Activated CD4-positive, alpha-beta T cell treated with anti-CD3 and anti-CD28 coated beads for 1 hour (primary cell): ENCODE results near the gene COMT.

ENCODE experiments used
- DNase-seq: peaks from one replicate; pipeline ENCODE4 v3.0.0-alpha.2; 2020

Gene COMT

DNA sequence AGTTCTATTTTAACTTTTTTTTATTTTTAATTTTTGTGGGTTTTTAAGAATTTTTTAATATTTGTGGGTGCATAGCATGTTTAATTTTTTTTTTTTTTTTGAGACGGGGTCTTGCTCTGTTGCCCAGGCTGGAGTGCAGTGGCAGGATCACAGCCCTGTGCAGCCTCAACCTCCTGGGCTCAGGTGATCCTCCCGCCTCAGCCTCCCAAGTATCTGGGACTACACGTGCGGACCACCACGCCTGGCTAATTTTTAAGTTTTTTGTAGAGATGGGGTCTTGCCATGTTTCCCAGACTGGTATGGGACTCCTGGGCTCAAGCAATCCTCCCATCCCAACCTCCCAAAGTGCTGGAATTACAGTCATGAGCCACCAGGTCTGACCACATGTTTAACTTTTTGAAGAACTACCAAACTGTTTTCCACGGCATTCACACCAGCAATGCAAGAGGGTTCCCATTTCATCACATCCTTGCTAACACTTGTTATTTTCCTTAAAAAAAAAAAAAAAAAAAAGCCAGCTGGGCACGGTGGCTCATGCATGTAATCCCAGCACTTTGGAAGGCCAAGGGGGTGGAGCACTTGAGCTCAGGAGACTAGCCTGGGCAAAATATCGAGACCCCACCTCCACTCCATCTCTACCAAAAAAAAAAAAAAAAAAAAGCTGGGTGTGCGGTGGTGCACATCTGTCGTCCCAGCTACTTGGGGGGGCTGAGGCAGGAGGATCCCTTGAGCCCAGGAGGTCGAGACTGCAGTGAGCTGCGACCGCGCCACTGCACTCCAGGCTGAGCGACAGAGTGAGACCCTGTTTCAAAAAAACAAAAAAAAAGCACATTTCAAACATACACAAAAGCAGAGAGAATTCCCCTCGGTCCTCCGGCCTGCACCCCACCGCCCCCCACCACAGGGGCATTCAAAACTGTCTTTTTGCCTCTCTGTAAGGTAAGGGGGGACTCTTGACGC, 16.8 kb downstream of the COMT start:
- no peak for DNase-seq

DNA sequence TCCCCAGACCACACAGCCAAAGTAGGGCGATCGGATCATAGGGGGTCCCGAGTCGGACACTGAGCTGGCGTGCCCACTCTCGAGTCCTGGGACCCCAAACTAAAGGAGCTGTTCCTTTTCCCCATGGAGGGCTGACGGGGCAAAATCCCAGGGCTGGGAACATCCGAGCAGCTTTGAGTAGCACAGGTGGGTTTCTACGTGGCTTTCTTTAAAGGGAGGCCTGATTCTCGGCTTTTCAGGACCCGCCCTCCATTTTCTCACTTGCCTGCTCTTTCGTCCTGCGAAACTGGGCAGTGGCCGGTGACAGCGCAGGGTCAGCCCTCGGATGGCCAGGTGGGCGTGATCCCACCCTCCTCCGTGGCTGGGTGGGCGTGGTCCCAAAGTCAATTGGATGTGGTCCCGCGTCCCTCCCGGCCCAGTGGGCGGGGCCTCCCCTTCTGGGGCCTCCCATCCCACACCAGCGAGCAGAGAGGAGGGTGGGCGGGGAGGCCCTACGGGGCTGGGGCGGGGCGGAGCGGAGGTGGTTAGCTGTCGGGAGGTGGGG, 17.5 kb downstream of the COMT start:
- DNase-seq = no peak

DNA sequence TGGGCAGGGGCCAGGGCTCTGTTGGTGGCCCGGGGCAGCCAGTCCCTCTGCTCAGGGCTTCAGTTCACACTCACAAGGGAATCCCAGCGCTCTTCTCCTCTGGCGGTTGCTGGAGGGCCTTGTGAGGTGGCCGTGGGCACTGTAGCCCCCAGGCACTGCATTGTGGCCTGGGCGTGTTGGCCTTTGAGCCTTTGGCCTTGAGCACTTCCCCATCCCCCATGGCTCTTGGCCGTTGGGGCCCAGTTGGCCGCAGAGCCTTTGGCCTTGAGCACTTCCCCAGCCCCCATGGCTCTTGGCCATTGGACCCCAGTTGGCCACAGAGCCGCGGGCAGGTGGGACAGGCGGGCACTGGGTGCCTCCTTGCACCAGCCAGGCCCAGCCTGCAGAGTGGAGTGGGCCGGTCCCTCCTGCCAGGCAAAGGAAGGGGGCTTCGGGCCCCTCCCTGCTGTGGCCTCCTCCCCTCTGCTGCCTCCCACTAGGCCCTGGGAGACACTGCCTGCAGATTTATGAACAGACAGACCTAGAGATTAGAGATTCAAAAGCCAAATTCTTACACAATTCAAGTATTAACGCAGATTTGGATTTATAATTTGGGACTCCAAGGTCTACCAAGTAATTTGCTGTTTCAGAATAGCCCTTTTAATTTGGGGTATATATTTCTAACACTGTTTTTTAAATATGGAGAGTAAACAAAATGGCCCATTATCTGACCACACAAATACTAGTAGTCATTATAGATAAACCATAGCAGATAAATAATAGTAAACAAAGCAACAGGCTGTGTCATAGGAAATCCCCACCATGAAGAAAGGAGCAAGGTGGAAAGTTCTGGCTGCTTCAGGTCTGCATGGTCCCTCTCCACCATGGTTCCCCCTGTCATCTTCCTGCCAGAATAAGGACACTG, 18.3 kb downstream of the COMT start:
- DNase-seq = no peak

DNA sequence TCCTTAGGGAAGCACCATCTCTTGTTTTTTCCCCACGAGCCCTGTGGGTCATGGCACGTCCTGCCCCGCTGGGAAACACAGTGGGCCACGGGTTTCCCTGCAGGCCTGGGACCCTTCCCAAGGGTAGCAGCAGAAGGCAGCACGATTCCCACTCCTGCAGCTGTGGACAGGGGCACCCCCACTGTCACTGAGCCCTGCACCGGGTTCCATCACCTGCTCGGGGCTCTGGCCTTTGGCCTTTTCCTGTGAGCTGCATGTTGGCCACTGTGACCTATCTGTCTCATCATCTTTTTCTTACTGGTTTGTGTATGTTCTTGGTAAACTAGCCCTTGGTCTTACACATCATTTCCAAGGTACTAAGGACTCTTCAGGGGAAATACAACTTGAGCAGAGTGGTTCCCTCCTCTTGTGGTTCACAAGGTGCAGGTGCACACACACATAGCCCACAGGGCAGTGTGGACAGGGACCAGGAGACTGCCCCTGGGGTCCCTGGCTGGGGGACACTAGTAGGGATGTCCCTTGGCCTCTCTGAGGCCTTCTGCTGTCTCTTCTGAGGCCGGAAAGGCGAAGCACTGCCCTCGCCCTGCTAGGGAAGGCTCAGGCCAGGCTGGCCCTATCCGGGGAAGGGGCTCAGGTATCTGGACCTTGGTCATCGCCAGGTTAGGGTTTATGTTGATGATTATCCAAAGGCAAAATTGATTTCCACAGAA, 19.1 kb downstream of the COMT start:
- no peak for DNase-seq

DNA sequence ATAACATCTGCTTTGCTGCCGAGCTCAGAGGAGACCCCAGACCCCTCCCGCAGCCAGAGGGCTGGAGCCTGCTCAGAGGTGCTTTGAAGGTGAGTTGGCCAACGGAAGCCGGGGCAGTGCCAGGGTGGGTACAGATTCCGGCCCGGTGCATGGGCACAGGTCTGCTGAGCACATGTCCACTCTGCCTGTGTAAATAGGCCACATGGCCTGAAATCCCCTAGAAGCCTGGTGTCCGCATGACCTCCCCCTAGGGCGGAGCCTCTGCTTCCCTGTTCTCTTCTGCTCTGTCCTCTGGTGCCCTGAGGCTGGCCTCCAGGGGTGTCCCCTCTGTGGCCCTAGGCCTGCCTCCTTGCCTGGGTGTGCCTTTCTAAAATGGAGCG, 19.6 kb downstream of the COMT start:
- DNase-seq = no peak

DNA sequence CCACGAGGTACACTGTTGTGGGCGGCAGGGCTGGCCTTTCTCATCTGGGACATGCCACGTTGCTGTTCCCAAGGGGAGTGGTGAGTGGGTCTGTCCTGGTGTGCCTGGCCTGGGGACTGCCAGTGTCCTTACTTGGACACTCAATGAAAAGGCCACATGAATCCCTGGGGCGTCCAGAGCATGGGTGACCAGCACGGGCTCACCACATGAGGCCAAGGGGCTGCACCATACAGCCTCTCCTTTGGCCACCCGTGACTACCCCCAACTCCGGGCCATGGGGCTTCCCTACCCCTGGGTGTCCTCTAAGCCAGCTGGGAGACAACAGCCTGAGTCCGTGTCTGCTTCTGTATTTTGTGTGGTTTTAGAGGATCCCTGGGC, 20.3 kb downstream of the COMT start:
- no peak for DNase-seq

DNA sequence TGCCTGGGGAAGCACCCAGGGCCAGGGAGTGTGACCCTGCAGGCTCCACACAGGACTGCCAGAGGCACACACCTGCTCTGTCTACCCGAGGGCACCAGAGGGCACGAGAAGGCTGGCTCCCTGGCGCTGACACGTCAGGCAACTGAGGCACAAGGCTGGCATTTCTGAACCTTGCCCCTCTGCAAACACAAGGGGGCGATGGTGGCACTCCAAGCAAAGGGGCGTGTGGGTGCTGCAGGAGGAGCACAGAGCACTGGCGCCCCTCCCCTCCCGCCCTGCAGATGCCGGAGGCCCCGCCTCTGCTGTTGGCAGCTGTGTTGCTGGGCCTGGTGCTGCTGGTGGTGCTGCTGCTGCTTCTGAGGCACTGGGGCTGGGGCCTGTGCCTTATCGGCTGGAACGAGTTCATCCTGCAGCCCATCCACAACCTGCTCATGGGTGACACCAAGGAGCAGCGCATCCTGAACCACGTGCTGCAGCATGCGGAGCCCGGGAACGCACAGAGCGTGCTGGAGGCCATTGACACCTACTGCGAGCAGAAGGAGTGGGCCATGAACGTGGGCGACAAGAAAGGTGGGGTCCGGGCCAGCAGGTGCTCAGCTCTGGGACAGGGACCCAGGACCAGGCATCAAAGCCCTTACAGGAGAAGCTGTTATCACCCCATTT, 20.8 kb downstream of the COMT start:
- no peak for DNase-seq

DNA sequence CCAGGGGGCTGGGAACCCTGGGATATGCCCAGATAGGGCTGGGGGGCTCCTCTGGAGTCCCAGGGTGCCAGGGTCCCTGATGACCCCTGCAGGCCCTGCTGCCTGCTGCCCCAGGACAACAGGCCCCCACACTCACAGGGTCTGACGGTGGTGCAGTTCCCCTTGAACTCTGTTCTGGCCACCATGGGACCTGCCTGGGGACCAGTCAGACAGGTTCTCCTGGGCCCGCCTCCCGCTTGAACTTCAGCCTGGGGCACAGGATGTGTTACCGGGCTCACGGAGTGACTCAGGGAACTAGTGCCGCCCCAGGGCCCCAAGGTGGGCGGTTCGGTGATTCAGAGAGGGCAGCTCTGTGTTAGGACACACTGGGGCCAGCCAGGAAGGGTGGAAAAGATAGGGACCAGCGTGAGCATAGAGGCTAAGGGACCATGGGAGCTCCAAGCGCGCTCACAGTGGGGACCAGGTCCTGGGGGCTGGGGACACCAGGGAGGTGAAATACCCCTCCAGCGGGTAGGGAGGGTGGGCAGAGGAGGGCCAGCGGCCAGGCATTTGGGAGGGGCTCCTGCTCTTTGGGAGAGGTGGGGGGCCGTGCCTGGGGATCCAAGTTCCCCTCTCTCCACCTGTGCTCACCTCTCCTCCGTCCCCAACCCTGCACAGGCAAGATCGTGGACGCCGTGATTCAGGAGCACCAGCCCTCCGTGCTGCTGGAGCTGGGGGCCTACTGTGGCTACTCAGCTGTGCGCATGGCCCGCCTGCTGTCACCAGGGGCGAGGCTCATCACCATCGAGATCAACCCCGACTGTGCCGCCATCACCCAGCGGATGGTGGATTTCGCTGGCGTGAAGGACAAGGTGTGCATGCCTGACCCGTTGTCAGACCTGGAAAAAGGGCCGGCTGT, 21.6 kb downstream of the COMT start:
- no peak for DNase-seq

DNA sequence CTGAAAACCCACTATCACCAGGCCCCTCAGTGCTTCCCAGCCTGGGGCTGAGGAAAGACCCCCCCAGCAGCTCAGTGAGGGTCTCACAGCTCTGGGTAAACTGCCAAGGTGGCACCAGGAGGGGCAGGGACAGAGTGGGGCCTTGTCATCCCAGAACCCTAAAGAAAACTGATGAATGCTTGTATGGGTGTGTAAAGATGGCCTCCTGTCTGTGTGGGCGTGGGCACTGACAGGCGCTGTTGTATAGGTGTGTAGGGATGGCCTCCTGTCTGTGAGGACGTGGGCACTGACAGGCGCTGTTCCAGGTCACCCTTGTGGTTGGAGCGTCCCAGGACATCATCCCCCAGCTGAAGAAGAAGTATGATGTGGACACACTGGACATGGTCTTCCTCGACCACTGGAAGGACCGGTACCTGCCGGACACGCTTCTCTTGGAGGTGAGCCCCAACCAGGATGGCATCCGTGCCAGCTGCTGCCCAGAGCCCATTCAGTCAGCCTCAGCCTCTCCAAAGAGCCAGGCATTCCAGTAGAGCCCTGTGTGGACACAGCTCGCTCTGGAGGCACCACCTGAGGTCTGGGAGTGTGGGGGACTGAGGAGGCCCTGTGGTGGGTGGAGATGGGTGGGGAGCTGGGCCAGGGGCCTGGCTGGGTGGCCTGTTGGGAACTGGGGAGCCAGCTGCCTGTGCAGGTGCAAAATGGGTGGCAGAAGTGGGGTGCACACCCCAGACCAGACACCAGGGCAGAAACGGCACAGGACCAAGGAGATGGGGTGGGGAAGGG, 22.5 kb downstream of the COMT start:
- DNase-seq = no peak

DNA sequence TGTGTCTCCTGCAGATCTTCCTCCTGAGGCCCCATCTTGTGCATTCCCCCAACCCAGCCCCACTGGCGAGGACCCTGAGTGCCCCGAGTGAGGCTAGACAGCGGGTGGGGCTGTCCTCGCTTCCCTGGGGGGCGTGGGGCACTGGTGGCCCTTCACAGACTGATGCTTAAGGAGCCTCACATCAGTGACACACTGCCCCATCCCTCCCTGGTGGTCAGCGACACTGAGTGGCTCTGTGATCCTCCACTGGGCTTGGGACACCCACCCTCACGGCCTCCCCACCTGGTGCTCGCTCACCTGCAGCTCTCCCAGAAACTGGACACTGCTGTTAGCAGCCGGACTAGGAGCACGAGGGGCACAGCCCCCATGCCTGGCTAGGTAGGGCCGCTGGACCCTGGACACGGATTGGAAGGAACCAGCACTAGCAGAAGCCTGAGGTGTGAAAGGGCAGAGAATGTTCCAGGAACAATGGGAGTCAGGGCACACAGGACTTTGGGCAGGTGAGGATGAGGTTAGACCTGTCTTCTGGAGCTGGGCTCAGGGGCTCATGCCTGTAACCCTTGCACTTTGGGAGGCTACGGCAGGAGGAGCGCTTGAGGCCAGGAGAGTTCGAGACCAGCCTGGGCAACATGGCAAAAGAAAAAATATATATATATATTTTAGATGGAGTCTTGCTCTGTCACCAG, 23.3 kb downstream of the COMT start:
- no peak for DNase-seq

DNA sequence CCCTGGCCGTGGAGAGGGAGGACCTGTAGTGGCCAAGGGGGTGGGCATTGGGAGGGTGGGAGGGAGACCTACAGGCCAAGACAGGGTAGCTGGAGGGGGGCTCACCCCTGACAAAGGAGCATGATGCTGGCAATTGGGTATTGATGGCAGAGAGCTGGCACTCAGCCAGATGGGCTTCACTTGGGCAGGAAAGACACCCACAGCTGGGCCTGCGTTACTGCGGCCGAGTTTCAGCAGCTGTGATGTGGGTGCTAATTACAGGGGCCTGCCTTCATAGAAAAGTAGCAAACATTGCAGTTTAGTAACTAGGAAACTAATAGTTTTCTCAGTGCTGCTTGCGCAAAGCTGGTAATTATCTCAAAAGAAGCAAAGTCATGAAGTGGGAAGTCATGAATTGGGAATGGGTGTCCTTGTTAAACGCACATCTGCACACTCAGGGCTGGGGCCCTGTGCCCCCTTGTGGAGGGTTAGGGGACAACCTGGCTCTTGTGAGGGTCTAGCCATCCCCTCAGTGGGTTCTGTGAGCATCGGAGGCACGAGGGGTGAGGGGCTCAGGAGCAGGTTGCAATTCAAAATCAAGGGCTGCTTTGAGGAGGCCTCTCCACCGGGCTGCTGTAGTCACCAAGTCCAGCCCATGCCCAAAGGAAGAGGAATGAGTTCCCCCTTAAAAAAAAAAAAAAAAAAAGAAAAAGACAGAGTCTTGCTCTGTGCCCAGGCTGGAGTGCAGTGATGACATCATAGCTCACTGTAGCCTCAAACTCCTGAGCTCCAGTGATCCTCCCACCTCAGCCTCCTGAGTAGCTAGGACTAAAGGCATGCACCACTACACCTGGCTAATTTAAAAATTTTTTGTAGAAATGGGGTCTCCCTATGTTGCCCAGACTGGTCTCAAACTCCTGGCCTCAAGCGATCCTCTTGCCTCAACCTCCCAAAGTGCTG, 24.5 kb downstream of the COMT start:
- no peak for DNase-seq

DNA sequence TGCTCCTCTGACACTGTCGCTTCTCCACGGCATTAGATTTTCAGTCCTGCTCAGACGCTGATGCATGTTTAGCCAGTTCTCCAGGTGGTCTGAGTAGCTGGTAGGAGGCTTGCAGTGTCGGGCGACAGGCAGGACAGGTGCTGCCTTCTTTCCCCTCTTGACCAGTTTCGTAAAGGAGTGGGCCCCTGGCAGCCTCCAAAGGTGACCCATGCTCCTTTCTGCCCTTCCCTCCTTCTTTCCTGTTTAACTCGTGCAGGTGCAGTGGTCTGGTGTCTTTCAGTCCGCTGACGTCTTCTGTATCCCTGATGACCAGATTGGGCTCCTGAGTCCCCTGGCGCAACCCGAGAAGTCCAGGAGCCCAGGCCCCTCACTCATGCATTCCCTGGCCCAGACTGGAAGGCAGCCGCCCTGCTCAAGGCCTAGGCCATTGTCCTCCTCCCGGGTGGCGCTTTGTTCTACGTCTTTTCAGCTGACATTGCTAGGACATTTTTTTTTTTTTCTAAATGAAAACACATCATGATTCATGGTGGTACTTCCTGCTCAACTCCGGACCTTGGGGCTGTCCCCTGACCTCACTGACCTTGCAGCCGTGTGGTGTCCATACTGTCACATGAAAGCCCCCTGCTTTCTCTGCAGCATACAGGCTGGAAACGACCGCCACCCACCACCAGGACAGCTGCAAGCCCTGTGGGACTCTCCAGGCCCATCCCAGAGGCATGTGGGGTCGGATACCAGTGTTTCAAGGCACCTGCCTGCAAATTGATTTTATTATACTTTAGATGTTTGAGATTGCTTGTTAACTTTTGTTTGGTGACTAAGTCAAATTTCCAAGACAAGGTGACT, 25.6 kb downstream of the COMT start:
- no peak for DNase-seq

DNA sequence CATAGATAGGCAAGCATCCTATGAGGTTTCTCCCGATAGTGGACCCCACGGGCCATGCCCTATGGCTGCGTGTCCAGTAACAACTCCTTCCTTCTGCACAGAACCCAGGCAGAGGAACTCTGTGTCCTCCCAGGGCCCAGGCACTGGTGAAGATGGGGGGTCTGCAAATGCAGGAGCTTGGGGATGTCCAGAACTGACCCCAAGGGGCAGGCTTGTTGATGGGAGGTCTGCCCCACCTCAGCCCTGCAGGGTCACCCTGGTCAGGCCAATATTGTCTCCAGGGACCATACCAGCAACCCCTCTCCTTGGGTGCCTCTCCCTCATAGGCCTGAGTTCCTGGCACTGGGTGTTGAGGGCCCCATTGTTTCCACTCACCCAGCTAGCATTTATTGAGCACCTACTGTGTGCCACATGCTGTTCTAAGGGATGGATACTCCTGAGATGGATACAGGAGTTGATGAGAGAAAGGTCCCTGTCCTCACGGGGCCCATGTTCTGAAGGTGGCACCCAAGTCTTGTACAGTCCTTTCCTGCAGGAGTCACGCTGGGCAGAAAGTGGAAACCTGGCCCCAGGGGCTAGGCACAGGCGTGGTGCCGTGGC, 26.4 kb downstream of the COMT start:
- DNase-seq = no peak

DNA sequence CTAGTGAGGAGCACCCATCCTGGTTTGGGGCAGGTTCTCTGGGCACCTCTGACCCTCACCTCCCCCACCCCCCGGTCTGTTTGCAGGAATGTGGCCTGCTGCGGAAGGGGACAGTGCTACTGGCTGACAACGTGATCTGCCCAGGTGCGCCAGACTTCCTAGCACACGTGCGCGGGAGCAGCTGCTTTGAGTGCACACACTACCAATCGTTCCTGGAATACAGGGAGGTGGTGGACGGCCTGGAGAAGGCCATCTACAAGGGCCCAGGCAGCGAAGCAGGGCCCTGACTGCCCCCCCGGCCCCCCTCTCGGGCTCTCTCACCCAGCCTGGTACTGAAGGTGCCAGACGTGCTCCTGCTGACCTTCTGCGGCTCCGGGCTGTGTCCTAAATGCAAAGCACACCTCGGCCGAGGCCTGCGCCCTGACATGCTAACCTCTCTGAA, 26.9 kb downstream of the COMT start:
- DNase-seq = no peak

DNA sequence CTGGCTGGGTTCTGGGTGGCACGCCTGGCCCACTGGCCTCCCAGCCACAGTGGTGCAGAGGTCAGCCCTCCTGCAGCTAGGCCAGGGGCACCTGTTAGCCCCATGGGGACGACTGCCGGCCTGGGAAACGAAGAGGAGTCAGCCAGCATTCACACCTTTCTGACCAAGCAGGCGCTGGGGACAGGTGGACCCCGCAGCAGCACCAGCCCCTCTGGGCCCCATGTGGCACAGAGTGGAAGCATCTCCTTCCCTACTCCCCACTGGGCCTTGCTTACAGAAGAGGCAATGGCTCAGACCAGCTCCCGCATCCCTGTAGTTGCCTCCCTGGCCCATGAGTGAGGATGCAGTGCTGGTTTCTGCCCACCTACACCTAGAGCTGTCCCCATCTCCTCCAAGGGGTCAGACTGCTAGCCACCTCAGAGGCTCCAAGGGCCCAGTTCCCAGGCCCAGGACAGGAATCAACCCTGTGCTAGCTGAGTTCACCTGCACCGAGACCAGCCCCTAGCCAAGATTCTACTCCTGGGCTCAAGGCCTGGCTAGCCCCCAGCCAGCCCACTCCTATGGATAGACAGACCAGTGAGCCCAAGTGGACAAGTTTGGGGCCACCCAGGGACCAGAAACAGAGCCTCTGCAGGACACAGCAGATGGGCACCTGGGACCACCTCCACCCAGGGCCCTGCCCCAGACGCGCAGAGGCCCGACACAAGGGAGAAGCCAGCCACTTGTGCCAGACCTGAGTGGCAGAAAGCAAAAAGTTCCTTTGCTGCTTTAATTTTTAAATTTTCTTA, 27.8 kb downstream of the COMT start:
- DNase-seq = no peak

DNA sequence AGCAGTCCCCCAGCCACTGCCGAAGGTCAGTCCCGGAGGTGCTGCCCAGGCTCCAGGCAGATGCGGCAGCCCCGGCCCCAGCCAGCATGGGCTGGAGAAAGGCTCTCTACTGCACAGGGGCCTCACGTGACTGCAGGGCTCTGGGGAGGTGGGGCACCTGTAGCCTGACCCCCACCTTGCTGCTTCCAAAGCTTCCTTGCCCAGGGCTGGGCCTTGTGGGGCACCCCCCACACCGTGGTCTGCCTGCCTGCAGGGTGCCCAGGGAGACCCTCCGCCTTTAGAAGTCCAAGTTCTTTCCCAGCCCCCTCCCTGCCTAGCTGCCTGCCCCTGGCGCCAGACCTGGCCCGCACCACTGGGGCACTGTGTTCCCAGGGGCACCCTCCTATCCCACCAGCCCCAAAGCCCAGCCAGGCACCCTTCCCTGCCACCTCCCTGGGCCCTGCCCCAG, 28.5 kb downstream of the COMT start:
- DNase-seq = no peak
